GM19438 (cell line): ENCODE measurements around the gene ARHGEF6.

Experiments used
- ATAC-seq: cut with Tn5 transposase; IDR thresholded peaks from one replicate; pipeline ENCODE4 v1.9.1; 2021; ENCODE audit warnings: low read depth; ENCODE audit not compliant: unreplicated experiment

Gene ARHGEF6

DNA sequence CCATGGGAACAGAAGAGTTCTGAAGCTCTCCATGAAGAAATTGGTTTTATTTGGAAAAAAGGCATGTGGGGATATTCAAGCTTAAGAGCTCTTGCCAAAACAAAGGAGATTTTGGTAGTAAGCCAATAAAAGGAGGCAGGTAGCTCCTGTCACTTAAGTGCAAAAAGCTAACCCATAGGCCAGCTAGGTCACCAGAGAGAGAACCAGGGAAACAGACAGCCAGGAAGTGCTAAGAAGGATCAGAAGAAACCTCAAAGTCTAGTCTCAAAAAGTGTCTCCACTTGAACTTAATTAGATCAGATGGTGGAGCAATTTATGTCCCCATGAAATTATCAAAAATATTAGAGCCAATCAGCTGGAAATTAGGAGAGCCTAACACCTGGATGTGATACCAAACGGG, 83.6 kb downstream of the ARHGEF6 start:
- no peak for ATAC-seq

GRCh38 chrX:136694431-136695087, 86.2 kb downstream of the ARHGEF6 start:
- no peak for ATAC-seq

- ATAC-seq = no peak
These were observed 88.5 kb downstream of the ARHGEF6 start for GRCh38 chrX:136692271-136692670.

DNA sequence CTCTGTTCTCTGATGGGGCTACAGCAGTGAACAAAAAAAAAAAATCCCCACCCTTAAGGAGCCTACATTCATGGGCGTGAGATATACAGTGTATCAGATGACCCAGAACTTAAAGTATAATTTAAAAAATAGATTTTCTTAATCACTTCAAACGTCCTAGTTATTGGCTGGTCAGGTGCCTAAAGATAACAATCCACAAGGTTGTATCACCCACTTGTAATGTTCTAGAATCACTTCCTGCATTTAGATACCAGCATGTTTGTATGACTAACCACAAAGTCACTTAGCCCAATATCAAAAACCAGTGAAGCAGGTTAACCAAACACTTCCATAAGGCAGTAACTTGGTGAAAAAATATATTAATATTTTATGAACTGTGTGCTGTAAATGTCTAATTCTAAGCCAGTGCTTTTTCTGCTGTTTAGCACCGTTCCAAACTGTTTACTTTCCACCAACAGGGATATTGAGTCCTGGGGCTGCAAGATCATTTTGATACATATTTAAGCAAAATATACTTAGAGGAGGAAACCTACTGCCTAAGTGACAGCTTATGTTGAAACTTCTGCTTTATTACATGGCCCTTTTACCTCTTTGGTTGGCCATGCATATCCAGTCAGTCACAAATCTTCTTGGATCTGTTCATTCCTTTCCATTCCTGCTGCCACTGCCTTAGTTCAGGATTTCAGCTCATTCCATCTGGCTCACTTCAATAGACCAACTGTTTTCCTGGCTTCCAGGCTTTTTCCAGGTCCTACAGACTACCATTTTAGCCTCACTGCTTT, 89.5 kb downstream of the ARHGEF6 start:
- no peak for ATAC-seq

DNA sequence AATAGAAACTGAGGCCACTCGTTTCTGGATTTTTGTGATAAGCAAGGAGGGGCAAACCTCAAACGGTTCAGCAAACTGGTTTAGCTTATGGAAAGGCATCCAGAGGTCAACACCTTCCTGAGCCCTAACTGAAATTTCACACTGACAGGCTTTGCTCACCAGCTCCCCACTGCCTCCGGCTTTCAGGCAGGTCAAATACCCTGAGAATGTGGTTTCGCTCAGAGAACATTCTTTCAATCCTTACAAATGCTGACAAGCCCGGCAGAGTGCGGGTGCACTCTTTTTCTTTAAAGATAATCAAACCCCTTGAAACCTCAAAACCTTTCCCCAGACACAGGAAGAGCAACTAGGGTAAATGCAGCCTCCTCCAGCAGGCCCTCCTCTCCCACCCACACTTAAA, 91.3 kb downstream of the ARHGEF6 start:
- ATAC-seq = no peak

DNA sequence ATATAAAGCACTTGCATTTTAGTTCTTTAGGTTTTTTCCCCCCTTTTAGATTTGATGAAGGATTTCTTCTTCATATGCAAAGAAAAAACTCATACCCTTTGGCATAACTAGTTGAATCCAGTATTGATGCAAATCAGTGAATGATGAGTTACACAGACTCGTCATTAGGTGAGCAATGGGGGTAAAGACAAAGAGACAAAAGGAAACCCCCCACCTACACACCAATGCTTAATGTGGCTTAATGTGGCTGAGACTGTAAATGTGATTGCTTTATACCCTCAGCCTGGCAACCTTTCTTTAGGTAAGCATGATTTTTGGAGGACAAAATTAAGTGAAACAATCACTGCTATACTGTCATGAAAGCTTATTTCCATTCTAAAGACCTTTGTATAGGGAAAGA, 93.3 kb downstream of the ARHGEF6 start:
- ATAC-seq = no peak

DNA sequence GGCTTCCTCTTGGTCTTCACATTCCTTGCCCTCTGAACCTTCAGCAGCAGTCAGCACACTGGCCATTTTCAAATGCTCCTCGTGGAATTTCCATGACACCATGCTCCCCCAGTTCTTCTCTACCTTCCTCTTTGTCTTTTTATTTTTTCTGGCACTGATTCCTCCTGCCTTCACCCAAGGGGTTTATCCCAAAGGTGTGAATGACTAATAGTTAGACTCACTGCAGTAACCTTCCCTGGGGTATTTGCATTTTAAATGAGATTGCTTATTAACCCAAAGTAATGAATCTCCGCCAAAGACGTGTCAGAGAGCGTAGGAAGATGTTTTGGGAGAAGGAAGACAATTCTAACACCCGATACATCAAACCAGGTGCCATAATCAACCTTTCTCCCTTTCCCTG, 96.6 kb downstream of the ARHGEF6 start:
- no peak for ATAC-seq

GRCh38 chrX:136679531-136679930, 101.2 kb downstream of the ARHGEF6 start:
- no peak for ATAC-seq

GRCh38 chrX:136674270-136674985, 106.3 kb downstream of the ARHGEF6 start:
- no peak for ATAC-seq

- ATAC-seq = no peak
These were observed 109.6 kb downstream of the ARHGEF6 start for GRCh38 chrX:136671006-136671610.

DNA sequence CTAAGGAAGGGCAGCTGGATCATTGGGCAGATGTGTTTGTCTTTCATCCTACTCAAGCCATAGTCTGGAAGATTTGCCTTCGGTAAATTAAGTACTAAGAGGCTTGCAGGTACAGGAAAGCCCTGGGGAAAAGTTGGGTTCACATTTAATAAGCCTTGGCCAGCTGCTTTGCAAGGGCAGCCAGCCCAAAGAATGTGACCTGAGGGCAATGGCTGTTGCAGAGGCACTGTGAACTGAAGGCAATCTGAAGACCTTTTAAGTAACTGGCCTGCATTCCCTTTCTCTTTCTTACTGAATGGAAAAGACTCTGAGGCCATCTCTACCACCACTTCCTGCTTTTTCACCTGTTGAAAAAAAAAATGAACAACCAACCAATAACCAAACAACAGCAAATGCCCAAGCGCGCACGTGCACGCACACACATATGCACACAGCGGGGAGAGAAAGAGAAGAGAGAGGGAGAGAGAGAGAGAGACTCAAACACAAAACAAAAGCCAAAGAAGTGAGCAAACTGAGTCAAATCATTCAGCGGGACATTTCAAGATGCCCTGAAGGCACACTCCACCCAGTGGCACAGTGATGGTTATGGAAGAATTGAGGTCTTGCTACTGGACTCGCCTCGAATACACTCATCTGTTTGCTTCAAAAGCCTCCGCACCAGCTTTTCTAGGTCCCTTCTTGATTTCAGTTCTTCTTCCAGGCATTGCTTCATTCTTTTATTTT, 113.1 kb downstream of the ARHGEF6 start:
- no peak for ATAC-seq

DNA sequence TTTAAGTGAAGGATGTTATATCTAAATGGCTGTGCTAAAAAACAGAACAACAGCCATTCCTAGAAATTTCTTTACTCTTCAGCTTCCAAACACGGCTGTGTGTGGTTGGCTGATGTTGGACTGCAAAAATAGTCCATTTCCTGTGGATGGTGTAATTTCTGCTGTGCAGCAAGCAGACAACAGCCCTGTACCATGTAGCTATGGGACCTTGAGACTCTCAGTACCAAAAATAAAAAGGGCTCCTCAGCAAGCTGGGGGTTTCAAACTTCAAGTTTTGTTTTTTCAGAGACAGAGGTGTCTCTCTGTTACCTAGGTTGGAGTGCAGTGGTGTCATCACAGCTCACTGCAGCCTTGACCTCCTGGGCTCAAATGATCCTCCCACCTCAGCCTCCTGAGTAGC, 114.6 kb downstream of the ARHGEF6 start:
- no peak for ATAC-seq

DNA sequence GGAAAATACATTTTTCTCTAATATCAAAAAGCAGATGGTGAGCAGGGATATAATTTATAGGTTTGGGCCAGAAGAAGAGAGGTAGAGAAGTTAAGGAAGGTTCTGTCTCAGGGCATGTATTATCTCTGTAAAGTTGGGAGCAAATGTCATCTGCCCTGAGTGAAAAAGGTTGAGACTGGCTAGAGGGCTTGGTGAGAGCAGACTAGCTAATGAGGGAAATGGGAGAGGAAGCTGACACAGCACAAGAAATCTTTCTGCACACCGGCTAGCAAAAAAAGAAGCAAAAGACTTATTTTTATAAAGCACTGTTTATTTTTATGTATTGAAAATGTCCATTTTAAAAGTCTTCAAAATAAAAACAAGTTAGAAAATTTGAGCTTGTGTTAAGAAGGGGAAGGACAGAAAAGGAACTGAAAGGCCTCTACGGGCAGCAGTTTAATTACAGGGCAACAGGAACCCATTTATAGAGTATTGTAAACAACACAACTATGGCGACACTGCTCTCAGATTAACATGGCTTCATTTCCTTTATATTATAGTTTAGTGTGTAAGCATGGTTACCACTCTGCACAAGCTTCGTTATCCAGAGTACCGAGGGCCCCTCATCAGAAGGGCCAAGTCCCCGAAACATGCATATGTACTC, 115.4 kb downstream of the ARHGEF6 start:
- peak; percentile 55 for ATAC-seq

GRCh38 chrX:136662976-136663375, 117.8 kb downstream of the ARHGEF6 start:
- no peak for ATAC-seq

GRCh38 chrX:136662104-136662503, 118.6 kb downstream of the ARHGEF6 start:
- ATAC-seq = no peak

DNA sequence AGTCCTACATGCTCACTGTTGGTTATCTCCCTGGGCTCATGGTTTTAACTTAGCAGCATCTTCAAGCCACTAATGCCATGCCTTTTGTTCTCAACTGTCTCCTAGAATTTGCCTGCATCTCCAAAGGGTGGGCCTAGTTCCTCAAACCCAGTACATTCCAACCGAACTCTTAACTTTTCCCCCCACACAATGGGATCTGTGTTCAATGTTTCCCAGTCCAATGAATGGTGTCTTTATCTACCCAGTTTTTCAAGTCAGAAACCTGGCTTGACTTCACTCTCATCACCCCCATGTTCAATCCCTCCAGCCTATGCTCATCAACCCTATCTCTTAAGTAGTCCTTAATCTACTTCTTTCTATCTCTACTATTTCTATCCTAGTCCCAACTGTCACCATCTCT, 119.8 kb downstream of the ARHGEF6 start:
- no peak for ATAC-seq

DNA sequence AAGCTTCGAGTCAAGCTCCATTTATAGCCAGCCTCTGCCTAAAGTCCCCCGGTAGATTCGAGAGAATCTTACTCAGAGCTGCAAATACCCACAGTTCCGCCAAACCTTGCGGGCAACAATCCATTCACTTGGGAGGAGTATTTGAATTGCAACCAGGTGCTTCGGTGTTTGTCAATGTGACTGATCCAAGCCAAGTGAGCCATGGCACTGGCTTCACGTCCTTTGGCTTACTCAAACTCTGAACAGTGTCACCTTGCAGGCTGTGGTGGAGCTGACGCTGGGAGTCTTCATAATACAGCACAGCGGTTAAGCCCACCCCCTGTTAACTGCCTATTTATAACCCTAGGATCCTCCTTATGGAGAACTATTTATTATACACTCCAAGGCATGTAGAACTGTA, 121.6 kb downstream of the ARHGEF6 start:
- no peak for ATAC-seq

GRCh38 chrX:136658151-136658550, 122.6 kb downstream of the ARHGEF6 start:
- no peak for ATAC-seq

DNA sequence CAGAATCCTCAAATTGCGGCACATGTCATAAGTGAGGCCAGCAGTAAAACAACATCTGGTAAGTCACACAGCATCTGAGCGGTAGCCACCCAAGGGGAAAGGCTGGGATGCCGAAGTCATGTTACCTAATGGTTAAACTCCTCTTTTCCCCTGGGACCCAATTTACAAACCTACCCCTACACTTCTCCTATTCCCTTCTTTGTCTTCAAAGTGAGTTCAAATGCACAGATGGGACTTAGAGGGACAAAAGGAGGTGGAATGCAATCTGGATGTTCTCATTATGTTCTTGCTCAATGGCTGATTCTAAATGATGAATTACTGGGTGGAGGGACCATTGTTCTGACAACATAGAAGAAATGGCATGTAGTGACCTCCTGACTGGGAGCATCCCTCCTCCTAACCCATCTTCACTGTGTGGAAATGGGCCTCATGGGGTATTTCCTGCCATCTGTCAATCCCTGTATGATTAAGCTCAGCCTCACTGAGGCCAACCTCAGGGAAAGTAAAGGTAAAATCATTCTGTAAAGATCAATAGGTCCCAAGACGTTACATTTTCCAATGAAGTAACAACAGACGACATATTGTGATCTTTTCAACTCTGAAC, 124.3 kb downstream of the ARHGEF6 start:
- no peak for ATAC-seq
